GM18520 (cell line): Measurements from ENCODE around the gene LMOD3.
A peak's percentile ranks its signal among the peaks of the same experiment; 100 is the strongest.

ENCODE experiments used
- ATAC-seq: cut with Tn5 transposase; IDR thresholded peaks from one replicate; pipeline ENCODE4 v1.9.1; 2021; ENCODE audit not compliant: unreplicated experiment

Gene LMOD3

GRCh38 chr3:69122403-69122802 is at the start of gene LMOD3:
LMOD3 (minus strand) TSS chr3:69122595; CDS start chr3:69122386, 209 bp downstream.
- ATAC-seq = no peak

- no peak for ATAC-seq
These were observed 49.7 kb upstream of the LMOD3 start for GRCh38 chr3:69172058-69172457.

- ATAC-seq = no peak
These were observed 44.1 kb upstream of the LMOD3 start for GRCh38 chr3:69166446-69166845.

- ATAC-seq = no peak
These were observed 43.3 kb upstream of the LMOD3 start for GRCh38 chr3:69165744-69166143.

GRCh38 chr3:69164296-69164695 is 41.9 kb upstream of the LMOD3 start:
- ATAC-seq = no peak

- no peak for ATAC-seq
These were observed 40.0 kb upstream of the LMOD3 start for GRCh38 chr3:69162308-69162980.

GRCh38 chr3:69161587-69162307 is 39.4 kb upstream of the LMOD3 start:
- ATAC-seq = no peak

GRCh38 chr3:69160525-69160924 is 38.1 kb upstream of the LMOD3 start:
- ATAC-seq = no peak

- ATAC-seq = no peak
These were observed 37.7 kb upstream of the LMOD3 start for GRCh38 chr3:69160107-69160506.

GRCh38 chr3:69149586-69149985 is 27.2 kb upstream of the LMOD3 start:
- no peak for ATAC-seq

- ATAC-seq = no peak
These were observed 23.3 kb upstream of the LMOD3 start for GRCh38 chr3:69145688-69146087.

- no peak for ATAC-seq
These were observed 22.3 kb upstream of the LMOD3 start for GRCh38 chr3:69144631-69145245.

- ATAC-seq = no peak
These were observed 21.2 kb upstream of the LMOD3 start for GRCh38 chr3:69143612-69144011.

- no peak for ATAC-seq
These were observed 20.5 kb upstream of the LMOD3 start for GRCh38 chr3:69142797-69143454.

GRCh38 chr3:69142090-69142489 is 19.7 kb upstream of the LMOD3 start:
- no peak for ATAC-seq

- no peak for ATAC-seq
These were observed 18.9 kb upstream of the LMOD3 start for GRCh38 chr3:69141313-69141712.

GRCh38 chr3:69137412-69137811 is 15.0 kb upstream of the LMOD3 start:
- ATAC-seq = no peak

GRCh38 chr3:69137005-69137404 is 14.6 kb upstream of the LMOD3 start:
- no peak for ATAC-seq

- peak; percentile 96 for ATAC-seq
These were observed 8.3 kb upstream of the LMOD3 start for GRCh38 chr3:69130689-69131088.

GRCh38 chr3:69129531-69129930 is 7.1 kb upstream of the LMOD3 start:
- no peak for ATAC-seq

- no peak for ATAC-seq
These were observed 6.1 kb upstream of the LMOD3 start for GRCh38 chr3:69128509-69128908.

GRCh38 chr3:69126999-69127398 is 4.6 kb upstream of the LMOD3 start:
- ATAC-seq = no peak
